Heart left ventricle (tissue), 13 donors: ENCODE results near the gene PHEX.

Experiments
- CTCF ChIP-seq, 12 donors: fragments of 200-600 bp; sonication (generic) in 4 of 12; IDR thresholded peaks; one replicate each; pipeline versions ENCODE4 v1.5.0 to v1.8.0; 2018 to 2022; ENCODE audit warnings: antibody characterized with exemption in 12 of 12, mild to moderate bottlenecking in 5 of 12
- POLR2A ChIP-seq, 2 donors: fragments of 450-650 bp; IDR thresholded peaks; one replicate each; pipeline ENCODE4 v1.6.1; 2017; ENCODE audit warnings: antibody characterized with exemption in 2 of 2, mild to moderate bottlenecking in 2 of 2, moderate library complexity in 2 of 2
- donor health status: ischemic (EF 13 %, LVEDD 7.1; RV severe dilation, severe dysfunction).
- donor health status: DM: no; HTN: yes; CAD: no.
- donor health status: DM: no; HTN: no; CAD: no.
- donor health status: ischemic (EF 25% LVEDD 6.9; RV normal size, moderate dysfunction).
- donor health status: ischemic (EF 25% LVEDD 5.7; RV mildly dilated, moderate dysfunction).
- donor health status: ischemic (EF 35%, LVEDD 5.7; RV mildly dilated, moderate dysfunction).
- donor health status: nonischemic (EF 11% LVEDD 7.7; RV severe dilation, severe dysfunction).
- donor health status: DM: yes; HTN: yes; CAD: no.
- donor health status: PGD.
- donor health status: ischemic (EF 29% LVEDD 5.4; RV normal size, mild dysfunction).
- donor health status: nonischemic (EF 23%, LVEDD 6.1; RV moderate dilation, normal function).

- TF ChIP-seq CTCF (IDR thresholded peaks at IDR 0.05) (no peak), POLR2A (IDR thresholded peaks at IDR 0.05) (no peak)
These were observed 35.2 kb upstream of the PHEX start for GRCh38 chrX:21996872-21997455.
